ENCODE data around the gene MCAM. TPM values are rescaled to one million over a fixed set of nuclear protein-coding genes. Genes with fewer than 3 reads are reported as not detected.

The MCAM gene
- total RNA-seq, 1 experiment from 2014 or later, result 26.4 TPM

DNA sequence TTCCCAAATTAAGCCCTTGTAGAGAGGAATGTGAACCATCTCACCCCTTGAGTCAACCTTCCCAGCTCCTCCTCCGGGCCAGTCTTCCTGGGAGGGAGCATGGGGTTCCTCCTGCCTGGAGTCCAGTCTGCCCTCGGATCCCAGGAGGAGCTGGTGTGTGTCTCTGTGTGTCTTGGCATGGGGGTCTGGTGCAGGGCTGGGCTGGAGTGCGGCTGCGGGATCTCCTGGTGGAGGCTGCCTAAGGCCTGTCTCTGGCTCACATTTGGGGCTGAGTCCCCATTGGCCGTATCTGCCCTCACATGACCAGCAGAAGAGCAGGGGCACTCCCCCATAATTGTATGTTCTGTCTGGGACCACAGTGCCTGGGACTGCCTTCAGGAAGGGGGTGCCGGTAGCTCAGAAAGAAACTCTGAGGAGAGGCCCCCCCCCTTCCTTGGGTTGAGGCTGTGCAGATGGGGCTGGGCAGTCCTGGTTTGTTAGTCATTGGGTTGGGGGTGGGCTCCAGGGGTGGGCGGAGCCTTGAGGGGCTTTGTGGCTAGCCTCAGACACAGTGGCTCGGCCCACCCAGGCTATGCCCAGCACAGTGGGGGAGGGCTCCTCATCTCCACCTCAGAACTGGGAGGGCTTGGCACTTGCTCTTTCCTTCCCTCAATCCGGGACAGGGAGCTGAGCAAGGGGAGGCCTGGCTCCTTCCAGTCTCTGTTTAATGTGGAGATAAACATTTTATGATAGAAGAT, 20.8 kb upstream of the MCAM start:
- Mint-ChIP-seq H3K27ac (peak overlapping the region; percentile 96), H3K36me3 (peaks cover 7% of the 10 kb centered on the region), H3K27me3 (ENCODE audit: low read depth) (peaks cover 34% of the 10 kb centered on the region), H3K9me3 (no peaks in the 10 kb centered on the region), H3K4me1 (peaks cover 57% of the 10 kb centered on the region), H3K4me3 (peak overlapping the region; percentile 100)
- DNase-seq (ENCODE audit: low spot score) (peak; percentile 71), ATAC-seq (peak; percentile 31)
- CTCF ChIA-PET, result interaction anchor here (0.6 to 10.4 kb wide), 72 partner anchors 9 to 1275 kb away, joined by 3 to 387 read pairs (median 4); partner anchors contain the start of genes C2CD2L, CBL, DPAGT1 and HINFP
- TF ChIP-seq NFE2L1 (CRISPR knock-in tag; IDR thresholded peaks at IDR 0.05), result no peak
- TF ChIP-seq ZNF396 (CRISPR knock-in tag; IDR thresholded peaks at IDR 0.05; ENCODE audit: borderline replicate concordance), result no peak
- TF ChIP-seq, protein P1, sequence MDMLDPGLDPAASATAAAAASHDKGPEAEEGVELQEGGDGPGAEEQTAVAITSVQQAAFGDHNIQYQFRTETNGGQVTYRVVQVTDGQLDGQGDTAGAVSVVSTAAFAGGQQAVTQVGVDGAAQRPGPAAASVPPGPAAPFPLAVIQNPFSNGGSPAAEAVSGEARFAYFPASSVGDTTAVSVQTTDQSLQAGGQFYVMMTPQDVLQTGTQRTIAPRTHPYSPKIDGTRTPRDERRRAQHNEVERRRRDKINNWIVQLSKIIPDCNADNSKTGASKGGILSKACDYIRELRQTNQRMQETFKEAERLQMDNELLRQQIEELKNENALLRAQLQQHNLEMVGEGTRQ (CRISPR knock-in tag; IDR thresholded peaks at IDR 0.05), result peak; percentile 88
- TF ChIP-seq EMX1 (CRISPR knock-in tag; IDR thresholded peaks at IDR 0.05), result no peak
- TF ChIP-seq, protein P2, sequence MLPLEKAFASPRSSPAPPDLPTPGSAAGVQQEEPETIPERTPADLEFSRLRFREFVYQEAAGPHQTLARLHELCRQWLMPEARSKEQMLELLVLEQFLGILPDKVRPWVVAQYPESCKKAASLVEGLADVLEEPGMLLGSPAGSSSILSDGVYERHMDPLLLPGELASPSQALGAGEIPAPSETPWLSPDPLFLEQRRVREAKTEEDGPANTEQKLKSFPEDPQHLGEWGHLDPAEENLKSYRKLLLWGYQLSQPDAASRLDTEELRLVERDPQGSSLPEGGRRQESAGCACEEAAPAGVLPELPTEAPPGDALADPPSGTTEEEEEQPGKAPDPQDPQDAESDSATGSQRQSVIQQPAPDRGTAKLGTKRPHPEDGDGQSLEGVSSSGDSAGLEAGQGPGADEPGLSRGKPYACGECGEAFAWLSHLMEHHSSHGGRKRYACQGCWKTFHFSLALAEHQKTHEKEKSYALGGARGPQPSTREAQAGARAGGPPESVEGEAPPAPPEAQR (CRISPR knock-in tag; IDR thresholded peaks at IDR 0.05), result no peak
- TF ChIP-seq ATF1 (CRISPR knock-in tag; IDR thresholded peaks at IDR 0.05), result no peak
- no peak for TF ChIP-seq HMGA2 (CRISPR knock-in tag; IDR thresholded peaks at IDR 0.05)
- TF ChIP-seq, protein P3, sequence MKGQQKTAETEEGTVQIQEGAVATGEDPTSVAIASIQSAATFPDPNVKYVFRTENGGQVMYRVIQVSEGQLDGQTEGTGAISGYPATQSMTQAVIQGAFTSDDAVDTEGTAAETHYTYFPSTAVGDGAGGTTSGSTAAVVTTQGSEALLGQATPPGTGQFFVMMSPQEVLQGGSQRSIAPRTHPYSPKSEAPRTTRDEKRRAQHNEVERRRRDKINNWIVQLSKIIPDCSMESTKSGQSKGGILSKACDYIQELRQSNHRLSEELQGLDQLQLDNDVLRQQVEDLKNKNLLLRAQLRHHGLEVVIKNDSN (CRISPR knock-in tag; IDR thresholded peaks at IDR 0.05), result peak; percentile 87
- TF ChIP-seq, protein P4, sequence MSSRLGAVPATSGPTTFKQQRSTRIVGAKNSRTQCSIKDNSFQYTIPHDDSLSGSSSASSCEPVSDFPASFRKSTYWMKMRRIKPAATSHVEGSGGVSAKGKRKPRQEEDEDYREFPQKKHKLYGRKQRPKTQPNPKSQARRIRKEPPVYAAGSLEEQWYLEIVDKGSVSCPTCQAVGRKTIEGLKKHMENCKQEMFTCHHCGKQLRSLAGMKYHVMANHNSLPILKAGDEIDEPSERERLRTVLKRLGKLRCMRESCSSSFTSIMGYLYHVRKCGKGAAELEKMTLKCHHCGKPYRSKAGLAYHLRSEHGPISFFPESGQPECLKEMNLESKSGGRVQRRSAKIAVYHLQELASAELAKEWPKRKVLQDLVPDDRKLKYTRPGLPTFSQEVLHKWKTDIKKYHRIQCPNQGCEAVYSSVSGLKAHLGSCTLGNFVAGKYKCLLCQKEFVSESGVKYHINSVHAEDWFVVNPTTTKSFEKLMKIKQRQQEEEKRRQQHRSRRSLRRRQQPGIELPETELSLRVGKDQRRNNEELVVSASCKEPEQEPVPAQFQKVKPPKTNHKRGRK (CRISPR knock-in tag; IDR thresholded peaks at IDR 0.05; ENCODE audit: borderline replicate concordance), result no peak
- no peak for TF ChIP-seq JUN (CRISPR knock-in tag; IDR thresholded peaks at IDR 0.05)
- TF ChIP-seq ZNF671 (CRISPR knock-in tag; IDR thresholded peaks at IDR 0.05), result no peak
- TF ChIP-seq NFYB (CRISPR knock-in tag; conservative IDR thresholded peaks at IDR 0.05; ENCODE audit: low read depth), result peak; percentile 38; the same call in 1 of the 2 replicates
- TF ChIP-seq, protein P5, sequence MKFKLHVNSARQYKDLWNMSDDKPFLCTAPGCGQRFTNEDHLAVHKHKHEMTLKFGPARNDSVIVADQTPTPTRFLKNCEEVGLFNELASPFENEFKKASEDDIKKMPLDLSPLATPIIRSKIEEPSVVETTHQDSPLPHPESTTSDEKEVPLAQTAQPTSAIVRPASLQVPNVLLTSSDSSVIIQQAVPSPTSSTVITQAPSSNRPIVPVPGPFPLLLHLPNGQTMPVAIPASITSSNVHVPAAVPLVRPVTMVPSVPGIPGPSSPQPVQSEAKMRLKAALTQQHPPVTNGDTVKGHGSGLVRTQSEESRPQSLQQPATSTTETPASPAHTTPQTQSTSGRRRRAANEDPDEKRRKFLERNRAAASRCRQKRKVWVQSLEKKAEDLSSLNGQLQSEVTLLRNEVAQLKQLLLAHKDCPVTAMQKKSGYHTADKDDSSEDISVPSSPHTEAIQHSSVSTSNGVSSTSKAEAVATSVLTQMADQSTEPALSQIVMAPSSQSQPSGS (CRISPR knock-in tag; IDR thresholded peaks at IDR 0.05; ENCODE audit: borderline replicate concordance, low read depth), result no peak
- POLR2A ChIA-PET, result interaction anchor here (0.6 to 3.9 kb wide), 12 partner anchors 14 to 854 kb away, joined by 3 to 35 read pairs (median 4); partner anchors contain the start of genes MCAM and THY1

DNA sequence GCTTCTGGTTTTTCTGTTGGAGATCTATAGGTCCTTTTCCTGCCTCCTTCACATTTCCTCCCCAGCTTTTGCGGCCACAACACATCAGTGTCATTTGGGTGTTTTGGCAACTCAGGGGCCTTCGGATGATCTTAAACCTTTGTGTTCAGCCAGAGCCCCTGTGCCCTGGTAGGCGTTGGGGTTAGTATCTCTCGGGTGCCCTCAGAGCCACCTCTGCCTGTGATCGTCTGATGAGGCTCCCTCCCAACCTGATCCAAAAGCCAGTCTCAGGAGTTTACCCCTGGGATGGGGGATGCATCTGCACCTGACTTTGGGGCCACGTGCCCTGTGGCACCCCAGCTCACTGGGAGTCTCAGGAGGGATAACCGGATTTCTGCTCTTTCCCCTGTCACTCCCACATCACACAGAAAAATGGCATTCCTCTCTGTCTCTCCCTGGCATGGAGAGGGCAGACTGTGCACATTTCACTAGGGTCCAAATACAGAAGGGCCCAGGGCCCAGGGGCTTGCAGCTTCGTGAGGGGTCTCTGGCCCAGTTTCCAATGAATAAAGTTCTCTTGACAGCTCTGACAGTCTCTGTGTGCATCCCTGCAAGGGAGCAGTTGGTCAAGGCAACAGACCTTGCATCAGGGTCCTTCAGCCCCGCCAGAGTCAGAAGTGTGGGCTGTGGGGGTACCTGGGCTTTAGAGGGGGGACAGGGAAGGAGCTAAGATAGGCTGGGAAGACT, 20.0 kb upstream of the MCAM start:
- POLR2A ChIA-PET, result interaction anchor here (2.2 to 3.9 kb wide), 3 partner anchors 13 to 25 kb away, joined by 9 to 35 read pairs (median 10); partner anchors contain the start of gene MCAM
- H3K36me3 Mint-ChIP-seq, result peaks cover 7% of the 10 kb centered on the region
- no peaks in the 10 kb centered on the region for H3K9me3 Mint-ChIP-seq
- no peak for DNase-seq (ENCODE audit: low spot score)
- H3K27ac Mint-ChIP-seq, result peak overlapping the region; percentile 96
- CTCF ChIA-PET, result interaction anchor here (1.1 to 10.4 kb wide), 13 partner anchors 8 to 197 kb away, joined by 3 to 387 read pairs (median 19); partner anchors contain the start of genes CBL, MCAM, NLRX1 and USP2
- H3K4me1 Mint-ChIP-seq, result peaks cover 56% of the 10 kb centered on the region
- peaks cover 26% of the 10 kb centered on the region for H3K27me3 Mint-ChIP-seq (ENCODE audit: low read depth)
- H3K4me3 Mint-ChIP-seq, result peak overlapping the region; percentile 100
- no peak for ATAC-seq
- no peak for TF ChIP-seq CREM (CRISPR knock-in tag; IDR thresholded peaks at IDR 0.05)
- 0 out of 2 replicates have a peak, but pooled peaks have one; percentile 18 for TF ChIP-seq JUN (CRISPR knock-in tag; IDR thresholded peaks at IDR 0.05)
- no peak for TF ChIP-seq GRHL2 (CRISPR knock-in tag; IDR thresholded peaks at IDR 0.05; ENCODE audit: insufficient replicate concordance, severe bottlenecking)
- no peak for TF ChIP-seq NFE2L1 (CRISPR knock-in tag; IDR thresholded peaks at IDR 0.05)
- no peak for TF ChIP-seq TEAD1 (CRISPR knock-in tag; IDR thresholded peaks at IDR 0.05)
- TF ChIP-seq, protein P2 (CRISPR knock-in tag; IDR thresholded peaks at IDR 0.05), result no peak

Measured in WTC11 (cell line).